HUDEP-2 (cell line): ENCODE data around the gene TRIM72.
"Not testable (repeated sequence)": the region's sequence is repeated elsewhere in the genome, so short reads cannot be mapped to it uniquely, and the experiment has no call there.

Source experiments
- DNase-seq, 76 experiments: peaks; one replicate each; lab custom pipeline; 2025; ENCODE audit not compliant: unreplicated experiment in 76 of 76; lab: John Stamatoyannopoulos, UW

Gene TRIM72

DNA sequence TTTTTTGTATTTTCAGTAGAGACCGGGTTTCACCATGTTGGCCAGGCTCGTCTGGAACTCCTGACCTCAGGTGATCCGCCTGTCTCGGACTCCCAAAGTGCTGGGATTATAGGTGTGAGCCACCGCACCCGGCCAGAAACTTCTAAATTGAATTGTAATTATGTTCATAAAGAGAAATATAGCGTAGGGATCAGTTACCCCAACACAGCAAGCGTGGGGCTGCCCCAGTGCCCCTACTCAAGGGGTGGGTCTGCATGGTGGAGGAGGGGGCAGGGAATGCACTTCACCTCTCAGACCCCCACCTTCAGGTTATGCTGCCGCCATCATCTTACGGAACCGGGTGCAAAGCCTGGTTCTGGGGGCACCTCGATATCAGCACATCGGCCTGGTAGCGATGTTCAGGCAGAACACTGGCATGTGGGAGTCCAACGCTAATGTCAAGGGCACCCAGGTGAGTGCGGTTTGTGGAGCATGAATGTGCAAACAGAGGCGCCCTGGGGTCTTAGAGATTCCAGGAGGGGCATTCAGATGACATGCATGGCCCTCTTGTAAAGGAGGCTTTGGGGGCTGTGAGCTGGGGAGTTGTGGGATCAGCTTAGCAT lies 63.8 kb downstream of the TRIM72 start:
- no peak for DNase-seq

DNA sequence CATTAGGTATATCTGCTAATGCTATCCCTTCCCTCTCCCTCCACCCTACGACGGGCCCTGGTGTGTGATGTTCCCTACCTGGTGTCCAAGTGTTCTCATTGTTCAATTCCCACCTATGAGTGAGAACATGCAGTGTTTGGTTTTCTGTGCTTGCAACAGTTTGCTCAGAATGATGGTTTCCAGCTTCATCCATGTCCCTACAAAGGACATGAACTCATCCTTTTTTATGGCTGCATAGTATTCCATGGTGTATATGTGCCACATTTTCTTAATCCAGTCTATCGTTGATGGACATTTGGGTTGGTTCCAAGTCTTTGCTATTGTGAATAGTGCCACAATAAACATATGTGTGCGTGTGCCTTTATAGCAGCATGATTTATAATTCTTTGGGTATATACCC lies 64.9 kb downstream of the TRIM72 start:
- DNase-seq, result not testable (repeated sequence)
